SK-N-SH treated with all-trans-retinoic acid at 6 μM for 48 hours (cell line): Measurements from ENCODE around the gene PALLD.

Experiments used
- CSDC2 ChIP-seq: fragments of 250-450 bp; sonication (Bioruptor Pico); IDR thresholded peaks from 2 replicates; pipeline ENCODE4 v1.5.0; 2020; ENCODE audit warnings: mild to moderate bottlenecking, moderate library complexity
- ESRRG ChIP-seq: fragments of 250-450 bp; sonication (Bioruptor Pico); IDR thresholded peaks from 2 replicates; pipeline ENCODE4 v1.6.1; 2021; ENCODE audit warnings: mild to moderate bottlenecking
- PATZ1 ChIP-seq: fragments of 250-450 bp; sonication (Bioruptor Pico); IDR thresholded peaks from 2 replicates; pipeline ENCODE4 v1.8.0; 2020; ENCODE audit warnings: mild to moderate bottlenecking, moderate library complexity, borderline replicate concordance
- PPARA ChIP-seq: fragments of 250-450 bp; sonication (Bioruptor Pico); IDR thresholded peaks from 2 replicates; pipeline ENCODE4 v1.5.0; 2020; ENCODE audit warnings: mild to moderate bottlenecking, borderline replicate concordance
- RARB ChIP-seq: fragments of 250-450 bp; sonication (Bioruptor Pico); IDR thresholded peaks from 2 replicates; pipeline ENCODE4 v1.8.0; 2021; ENCODE audit warnings: mild to moderate bottlenecking, moderate library complexity
- TOX ChIP-seq: fragments of 250-450 bp; sonication (Bioruptor Pico); IDR thresholded peaks from 2 replicates; pipeline ENCODE4 v1.8.0; 2021; ENCODE audit warnings: mild to moderate bottlenecking, moderate library complexity, borderline replicate concordance

DNA sequence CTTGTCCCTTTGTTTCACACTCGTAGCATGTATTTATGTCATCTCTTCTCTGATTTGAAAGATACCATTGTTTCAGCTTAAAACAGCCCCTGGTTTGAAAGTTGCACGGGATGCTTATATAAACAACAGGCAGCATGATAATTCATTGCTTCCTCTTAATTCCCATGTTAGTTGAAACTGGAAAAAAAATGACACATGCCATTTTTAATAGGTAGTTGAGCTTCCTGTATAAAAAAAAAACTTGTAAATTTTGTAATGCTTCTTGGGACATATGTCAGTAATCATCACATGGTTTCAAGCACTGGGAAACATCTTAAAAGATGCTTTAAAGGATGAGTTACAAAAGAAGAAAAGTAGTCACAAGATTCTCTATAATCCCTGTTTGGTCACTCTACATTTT lies 243.0 kb downstream of the PALLD start:
- no peak for TF ChIP-seq PPARA (CRISPR knock-in tag)
- TF ChIP-seq RARB (CRISPR knock-in tag) = no peak
- no peak for TF ChIP-seq PATZ1
- no peak for TF ChIP-seq CSDC2 (CRISPR knock-in tag)
- no peak for TF ChIP-seq ESRRG
- no peak for TF ChIP-seq TOX (CRISPR knock-in tag)
